Liver (tissue), 9 donors: ENCODE measurements around the gene BMP6. TPM values are rescaled to one million over a fixed set of nuclear protein-coding genes. Genes with fewer than 3 reads are reported as not detected.

Experiments
- DNase-seq: peaks from one replicate; pipeline ENCODE4 v3.0.0-alpha.2; 2017; ENCODE audit warnings: low spot score
- H3K27ac ChIP-seq, 2 donors: one replicate each; pipeline ENCODE4 v1.7.0; 2013; ENCODE audit warnings: inconsistent platforms in 2 of 2, low read length in 2 of 2, control low read depth in 1 of 2, low read depth in 1 of 2, mild to moderate bottlenecking in 1 of 2
- H3K27me3 ChIP-seq, 4 donors: one replicate each; pipeline versions ENCODE4 v1.6.1 to v1.7.0; 2013; ENCODE audit warnings: low read length in 3 of 4, inconsistent platforms in 1 of 4, mild to moderate bottlenecking in 1 of 4, moderate library complexity in 1 of 4; ENCODE audit not compliant: control insufficient read depth in 4 of 4, insufficient read depth in 4 of 4
- H3K36me3 ChIP-seq, 4 donors: one replicate each; pipeline versions ENCODE4 v1.6.1 to v1.7.0; 2013; ENCODE audit warnings: low read length in 3 of 4, mild to moderate bottlenecking in 3 of 4, low read depth in 1 of 4, moderate library complexity in 1 of 4; ENCODE audit not compliant: control insufficient read depth in 4 of 4, insufficient read depth in 3 of 4
- H3K4me1 ChIP-seq, 4 donors: one replicate each; pipeline versions ENCODE4 v1.6.1 to v1.7.0; 2013; ENCODE audit warnings: low read length in 3 of 4, mild to moderate bottlenecking in 3 of 4, moderate library complexity in 1 of 4; ENCODE audit not compliant: control insufficient read depth in 4 of 4, insufficient read depth in 4 of 4
- H3K4me3 ChIP-seq, 3 donors: one replicate each; pipeline versions ENCODE4 v1.6.1 to v1.7.0; 2013; ENCODE audit warnings: low read length in 3 of 3, control low read depth in 1 of 3, low read depth in 1 of 3, mild to moderate bottlenecking in 1 of 3
- H3K9ac ChIP-seq, 2 donors: one replicate each; pipeline ENCODE4 v1.7.0; 2013; ENCODE audit warnings: low read length in 2 of 2, mild to moderate bottlenecking in 2 of 2, moderate library complexity in 2 of 2, control low read depth in 1 of 2, low read depth in 1 of 2
- H3K9me3 ChIP-seq, 4 donors: one replicate each; pipeline versions ENCODE4 v1.6.1 to v1.7.0; 2013; ENCODE audit warnings: low read length in 3 of 4; ENCODE audit not compliant: control insufficient read depth in 4 of 4
- CTCF ChIP-seq: fragments of 150-350 bp; IDR thresholded peaks from 2 replicates; pipeline ENCODE4 v1.5.1; 2017; ENCODE audit warnings: improper control_type of control experiment, low read depth, low read length; ENCODE audit not compliant: missing input control
- EGR1 ChIP-seq, 2 donors: IDR thresholded peaks; 2 replicates each; pipeline ENCODE4 v1.6.1; 2016 to 2018; ENCODE audit warnings: antibody characterized with exemption in 2 of 2, low read depth in 2 of 2
- FOXA1 ChIP-seq: IDR thresholded peaks from 2 replicates; pipeline ENCODE4 v1.6.1; 2016; ENCODE audit warnings: antibody characterized with exemption
- GABPA ChIP-seq, 2 donors: IDR thresholded peaks in 1 of 2; conservative IDR thresholded peaks in 1 of 2; 2 replicates each; pipeline ENCODE4 v1.6.1; 2016; ENCODE audit warnings: antibody characterized with exemption in 2 of 2, mild to moderate bottlenecking in 1 of 2, moderate library complexity in 1 of 2
- JUND ChIP-seq, 2 donors: IDR thresholded peaks; 2 replicates each; pipeline ENCODE4 v1.6.1; 2016; ENCODE audit warnings: antibody characterized with exemption in 2 of 2
- MAX ChIP-seq: IDR thresholded peaks from 2 replicates; pipeline ENCODE4 v1.6.1; 2016; ENCODE audit warnings: antibody characterized with exemption
- TAF1 ChIP-seq: conservative IDR thresholded peaks from 2 replicates; pipeline ENCODE4 v1.6.1; 2016; ENCODE audit warnings: antibody characterized with exemption, mild to moderate bottlenecking
- YY1 ChIP-seq: IDR thresholded peaks from 2 replicates; pipeline ENCODE4 v1.6.1; 2016; ENCODE audit warnings: antibody characterized with exemption, mild to moderate bottlenecking
- WGBS: extraction: QIAGEN DNeasy Blood & Tissue Kit; methylation state at CpG from one replicate; pipeline ENCODE4 v1.1.7; 2013; 5-methylcytosine and 5-hydroxymethylcytosine counted together
- polyA plus RNA-seq, 2 donors: library from polyadenylated mRNA; stranded (reverse) in 1 of 2; unstranded in 1 of 2; fragments of 200-250 nt in 1 of 2; fragments of >200 nt in 1 of 2; fragmentation: Nextera tagmentation in 1 of 2; extraction: Ambion mirVana in 1 of 2; gene quantifications; one replicate each; pipeline versions ENCODE4 v1.2.1 to v1.2.3, GENCODE V29; 2013 to 2015
- total RNA-seq, 2 donors: library from RNA; depleted of rRNA; stranded (reverse); fragments of >200 nt; gene quantifications; one replicate each; pipeline ENCODE4 v1.2.3, GENCODE V29; 2014
- TF ChIP-seq, protein P1 (sequence below): IDR thresholded peaks from 2 replicates; pipeline ENCODE4 v1.6.1; 2016; ENCODE audit warnings: antibody characterized with exemption, mild to moderate bottlenecking
- TF ChIP-seq, protein P2 (sequence below): IDR thresholded peaks from 2 replicates; pipeline ENCODE4 v1.6.1; 2016; ENCODE audit warnings: antibody characterized with exemption
- TF ChIP-seq, protein P3 (sequence below): IDR thresholded peaks from 2 replicates; pipeline ENCODE4 v1.6.1; 2016; ENCODE audit warnings: antibody characterized with exemption
- donor health status: healthy.
- donor health status: healthy.
- donor health status: healthy.
- donor health status: healthy.
- donor health status: healthy.

Gene BMP6
- total and polyA plus RNA-seq, 4 donors: 0.57 to 5.9 (median 2.3) TPM

GRCh38 chr6:7706269-7706668 is 19.6 kb upstream of the BMP6 start:
- H3K4me1 ChIP-seq: no peaks in the 10 kb centered on the region
- H3K9ac ChIP-seq: no peak overlapping the region
- no peaks in the 10 kb centered on the region for H3K36me3 ChIP-seq
- TF ChIP-seq CTCF (no peak), MAX (no peak)
- no peaks in the 10 kb centered on the region for H3K9me3 ChIP-seq
- H3K27me3 ChIP-seq: no peaks in the 10 kb centered on the region
- no peak overlapping the region for H3K27ac ChIP-seq
- no peak for DNase-seq
- no peak overlapping the region for H3K4me3 ChIP-seq
- WGBS: 64% methylated on average over 4 of the region's 4 CpGs

GRCh38 chr6:7707787-7708186 is 18.1 kb upstream of the BMP6 start:
- Histone ChIP-seq H3K9ac (no peak overlapping the region), H3K4me3 (no peak overlapping the region), H3K27ac (no peak overlapping the region), H3K9me3 (no peaks in the 10 kb centered on the region), H3K4me1 (no peaks in the 10 kb centered on the region), H3K36me3 (no peaks in the 10 kb centered on the region), H3K27me3 (no peaks in the 10 kb centered on the region)
- TF ChIP-seq EGR1 (IDR thresholded peaks at IDR 0.05; ENCODE audit: low read depth in 2 of 2) (no peak), JUND (IDR thresholded peaks at IDR 0.05) (no peak), FOXA1 (no peak), GABPA (IDR thresholded peaks at IDR 0.05 in 1 of 2, conservative IDR thresholded peaks at IDR 0.05 in 1 of 2) (no peak), YY1 (no peak), CTCF (no peak), MAX (no peak), TAF1 (no peak)
- TF ChIP-seq, protein P1, sequence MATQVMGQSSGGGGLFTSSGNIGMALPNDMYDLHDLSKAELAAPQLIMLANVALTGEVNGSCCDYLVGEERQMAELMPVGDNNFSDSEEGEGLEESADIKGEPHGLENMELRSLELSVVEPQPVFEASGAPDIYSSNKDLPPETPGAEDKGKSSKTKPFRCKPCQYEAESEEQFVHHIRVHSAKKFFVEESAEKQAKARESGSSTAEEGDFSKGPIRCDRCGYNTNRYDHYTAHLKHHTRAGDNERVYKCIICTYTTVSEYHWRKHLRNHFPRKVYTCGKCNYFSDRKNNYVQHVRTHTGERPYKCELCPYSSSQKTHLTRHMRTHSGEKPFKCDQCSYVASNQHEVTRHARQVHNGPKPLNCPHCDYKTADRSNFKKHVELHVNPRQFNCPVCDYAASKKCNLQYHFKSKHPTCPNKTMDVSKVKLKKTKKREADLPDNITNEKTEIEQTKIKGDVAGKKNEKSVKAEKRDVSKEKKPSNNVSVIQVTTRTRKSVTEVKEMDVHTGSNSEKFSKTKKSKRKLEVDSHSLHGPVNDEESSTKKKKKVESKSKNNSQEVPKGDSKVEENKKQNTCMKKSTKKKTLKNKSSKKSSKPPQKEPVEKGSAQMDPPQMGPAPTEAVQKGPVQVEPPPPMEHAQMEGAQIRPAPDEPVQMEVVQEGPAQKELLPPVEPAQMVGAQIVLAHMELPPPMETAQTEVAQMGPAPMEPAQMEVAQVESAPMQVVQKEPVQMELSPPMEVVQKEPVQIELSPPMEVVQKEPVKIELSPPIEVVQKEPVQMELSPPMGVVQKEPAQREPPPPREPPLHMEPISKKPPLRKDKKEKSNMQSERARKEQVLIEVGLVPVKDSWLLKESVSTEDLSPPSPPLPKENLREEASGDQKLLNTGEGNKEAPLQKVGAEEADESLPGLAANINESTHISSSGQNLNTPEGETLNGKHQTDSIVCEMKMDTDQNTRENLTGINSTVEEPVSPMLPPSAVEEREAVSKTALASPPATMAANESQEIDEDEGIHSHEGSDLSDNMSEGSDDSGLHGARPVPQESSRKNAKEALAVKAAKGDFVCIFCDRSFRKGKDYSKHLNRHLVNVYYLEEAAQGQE: no peak
- TF ChIP-seq, protein P2, sequence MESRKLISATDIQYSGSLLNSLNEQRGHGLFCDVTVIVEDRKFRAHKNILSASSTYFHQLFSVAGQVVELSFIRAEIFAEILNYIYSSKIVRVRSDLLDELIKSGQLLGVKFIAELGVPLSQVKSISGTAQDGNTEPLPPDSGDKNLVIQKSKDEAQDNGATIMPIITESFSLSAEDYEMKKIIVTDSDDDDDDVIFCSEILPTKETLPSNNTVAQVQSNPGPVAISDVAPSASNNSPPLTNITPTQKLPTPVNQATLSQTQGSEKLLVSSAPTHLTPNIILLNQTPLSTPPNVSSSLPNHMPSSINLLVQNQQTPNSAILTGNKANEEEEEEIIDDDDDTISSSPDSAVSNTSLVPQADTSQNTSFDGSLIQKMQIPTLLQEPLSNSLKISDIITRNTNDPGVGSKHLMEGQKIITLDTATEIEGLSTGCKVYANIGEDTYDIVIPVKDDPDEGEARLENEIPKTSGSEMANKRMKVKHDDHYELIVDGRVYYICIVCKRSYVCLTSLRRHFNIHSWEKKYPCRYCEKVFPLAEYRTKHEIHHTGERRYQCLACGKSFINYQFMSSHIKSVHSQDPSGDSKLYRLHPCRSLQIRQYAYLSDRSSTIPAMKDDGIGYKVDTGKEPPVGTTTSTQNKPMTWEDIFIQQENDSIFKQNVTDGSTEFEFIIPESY: no peak
- TF ChIP-seq, protein P3, sequence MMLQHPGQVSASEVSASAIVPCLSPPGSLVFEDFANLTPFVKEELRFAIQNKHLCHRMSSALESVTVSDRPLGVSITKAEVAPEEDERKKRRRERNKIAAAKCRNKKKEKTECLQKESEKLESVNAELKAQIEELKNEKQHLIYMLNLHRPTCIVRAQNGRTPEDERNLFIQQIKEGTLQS: no peak
- WGBS: 92% methylated on average over 4 of the region's 4 CpGs
- DNase-seq: no peak
